SK-N-SH (cell line): Measurements from ENCODE around the gene ZNF692.

Source experiments
- CTCF ChIP-seq: fragments of 200-600 bp; sonication (generic); IDR thresholded peaks from 2 replicates; pipeline ENCODE4 v1.6.1; 2017; ENCODE audit warnings: antibody characterized with exemption, mild to moderate bottlenecking, moderate library complexity
- EP300 ChIP-seq, 2 experiments: IDR thresholded peaks; 2 replicates each; pipeline versions ENCODE4 v1.4.0 to v1.6.1; 2012; ENCODE audit warnings: borderline replicate concordance in 1 of 2, low read depth in 1 of 2, low read length in 1 of 2
- GABPA ChIP-seq: IDR thresholded peaks from 2 replicates; pipeline ENCODE4 v1.4.0; 2012; ENCODE audit warnings: low read depth, mild to moderate bottlenecking
- MAX ChIP-seq: IDR thresholded peaks from 2 replicates; pipeline ENCODE4 v1.4.0; 2012; ENCODE audit warnings: low read depth
- MXI1 ChIP-seq: IDR thresholded peaks from 2 replicates; pipeline ENCODE4 v1.6.1; 2012; ENCODE audit warnings: mild to moderate bottlenecking, low read depth, low read length, improper control_type of control experiment
- NRF1 ChIP-seq: IDR thresholded peaks from 2 replicates; pipeline ENCODE4 v1.6.1; 2012; ENCODE audit warnings: low read depth, mild to moderate bottlenecking, low read length
- SMC3 ChIP-seq: IDR thresholded peaks from 2 replicates; pipeline ENCODE4 v1.6.1; 2012; ENCODE audit warnings: low read depth, low read length, improper control_type of control experiment
- TAF1 ChIP-seq: IDR thresholded peaks from 2 replicates; pipeline ENCODE4 v1.6.1; 2012; ENCODE audit warnings: low read depth, mild to moderate bottlenecking, low read length, moderate library complexity, borderline replicate concordance
- TCF12 ChIP-seq: IDR thresholded peaks from 2 replicates; pipeline ENCODE4 v1.4.0; 2012

- no peak for TF ChIP-seq MXI1
- TF ChIP-seq CTCF, result no peak
- no peak for TF ChIP-seq EP300 (IDR thresholded peaks at IDR 0.05; ENCODE audit: borderline replicate concordance in 1 of 2, low read depth in 1 of 2, low read length in 1 of 2)
- no peak for TF ChIP-seq TCF12
- TF ChIP-seq SMC3, result no peak
- no peak for TF ChIP-seq NRF1
- TF ChIP-seq TAF1, result no peak
- TF ChIP-seq GABPA, result no peak
- no peak for TF ChIP-seq MAX
Observed at GRCh38 chr1:248802454-248802853, 56.4 kb downstream of the ZNF692 start.
